Body of pancreas (tissue), 4 donors: ENCODE data around the gene KLHL26. TPM values are rescaled to one million over a fixed set of nuclear protein-coding genes. Genes with fewer than 3 reads are reported as not detected.

Source experiments
- ATAC-seq: fragments of 150-250 bp; one replicate; pipeline ENCODE4 v1.9.1; 2016
- DNase-seq, 4 donors: peaks; one replicate each; pipeline ENCODE4 v3.0.0-alpha.2; 2019
- H3K27ac ChIP-seq, 4 donors: fragments of 200-600 bp; sonication (generic); 1 replicate in 3 of 4; 2 replicates in 1 of 4; pipeline versions ENCODE4 v1.5.1 to v1.6.1; 2016 to 2019; ENCODE audit warnings: mild to moderate bottlenecking in 1 of 4, mixed read lengths in 1 of 4, moderate library complexity in 1 of 4
- H3K27me3 ChIP-seq, 2 donors: fragments of 200-600 bp; sonication (generic); one replicate each; pipeline ENCODE4 v1.6.0; 2016; ENCODE audit warnings: mild to moderate bottlenecking in 1 of 2
- H3K36me3 ChIP-seq, 2 donors: fragments of 200-600 bp; sonication (generic); replicated peaks in 1 of 2; 2 replicates each; pipeline ENCODE4 v1.5.1; 2016; ENCODE audit warnings: low read depth in 2 of 2; ENCODE audit not compliant: insufficient read depth in 1 of 2
- H3K4me1 ChIP-seq: fragments of 200-600 bp; sonication (generic); one replicate; pipeline ENCODE4 v1.6.0; 2016
- H3K4me3 ChIP-seq, 2 donors: fragments of 200-600 bp; sonication (generic); 1 replicate in 1 of 2; 2 replicates in 1 of 2; pipeline ENCODE4 v1.5.1; 2016 to 2019
- H3K9me3 ChIP-seq, 3 donors: fragments of 200-600 bp; sonication (generic); 1 replicate in 2 of 3; 2 replicates in 1 of 3; pipeline ENCODE4 v1.5.1; 2016
- POLR2A ChIP-seq, 3 donors: fragments of 450-650 bp; IDR thresholded peaks; one replicate each; pipeline ENCODE4 v1.6.1; 2016; ENCODE audit warnings: antibody characterized with exemption in 3 of 3, mild to moderate bottlenecking in 2 of 3
- WGBS, 2 donors: methylation state at CpG; one replicate each; pipeline ENCODE4 v1.1.5; 2017; 5-methylcytosine and 5-hydroxymethylcytosine counted together
- intact Hi-C: fragments of 100-400 bp; cut with DNase I; formaldehyde crosslinking; loops from one replicate; pipeline ENCODE4 v1.15.1; 2023
- total RNA-seq, 2 donors: library from RNA; depleted of rRNA; stranded (reverse); fragments of >200 nt; gene quantifications; one replicate each; pipeline ENCODE4 v1.1.0, GENCODE V29; 2016
- TF ChIP-seq, protein P1 (sequence below), 7 experiments: fragments of 450-650 bp in 4 of 7; fragments of 200-600 bp in 3 of 7; sonication (generic) in 3 of 7; IDR thresholded peaks; one replicate each; pipeline ENCODE4 v1.5.1; 2016 to 2019; ENCODE audit warnings: antibody characterized with exemption in 7 of 7

The KLHL26 gene
- total RNA-seq, 2 donors from 2014 or later, result 3.6 to 8.9 TPM

- intact Hi-C loops, result no loop called here
- TF ChIP-seq POLR2A (IDR thresholded peaks at IDR 0.05), result no peak
- TF ChIP-seq, protein P1, sequence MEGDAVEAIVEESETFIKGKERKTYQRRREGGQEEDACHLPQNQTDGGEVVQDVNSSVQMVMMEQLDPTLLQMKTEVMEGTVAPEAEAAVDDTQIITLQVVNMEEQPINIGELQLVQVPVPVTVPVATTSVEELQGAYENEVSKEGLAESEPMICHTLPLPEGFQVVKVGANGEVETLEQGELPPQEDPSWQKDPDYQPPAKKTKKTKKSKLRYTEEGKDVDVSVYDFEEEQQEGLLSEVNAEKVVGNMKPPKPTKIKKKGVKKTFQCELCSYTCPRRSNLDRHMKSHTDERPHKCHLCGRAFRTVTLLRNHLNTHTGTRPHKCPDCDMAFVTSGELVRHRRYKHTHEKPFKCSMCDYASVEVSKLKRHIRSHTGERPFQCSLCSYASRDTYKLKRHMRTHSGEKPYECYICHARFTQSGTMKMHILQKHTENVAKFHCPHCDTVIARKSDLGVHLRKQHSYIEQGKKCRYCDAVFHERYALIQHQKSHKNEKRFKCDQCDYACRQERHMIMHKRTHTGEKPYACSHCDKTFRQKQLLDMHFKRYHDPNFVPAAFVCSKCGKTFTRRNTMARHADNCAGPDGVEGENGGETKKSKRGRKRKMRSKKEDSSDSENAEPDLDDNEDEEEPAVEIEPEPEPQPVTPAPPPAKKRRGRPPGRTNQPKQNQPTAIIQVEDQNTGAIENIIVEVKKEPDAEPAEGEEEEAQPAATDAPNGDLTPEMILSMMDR (IDR thresholded peaks at IDR 0.05), result no peak
- ATAC-seq (no peak), DNase-seq (no peak)
- H3K9me3 ChIP-seq, result no peaks in the 10 kb centered on the region
- 78 to 93% methylated on average over 13 to 19 of the region's 19 CpGs for WGBS, 2 donors
- no peak overlapping the region for H3K4me3 ChIP-seq
- H3K27ac ChIP-seq, result no peak overlapping the region
- no peaks in the 10 kb centered on the region for H3K4me1 ChIP-seq
- H3K36me3 ChIP-seq, result no peaks in the 10 kb centered on the region
- no peaks in the 10 kb centered on the region for H3K27me3 ChIP-seq
Observed at GRCh38 chr19:18656337-18657086, 19.7 kb downstream of the KLHL26 start.

DNA sequence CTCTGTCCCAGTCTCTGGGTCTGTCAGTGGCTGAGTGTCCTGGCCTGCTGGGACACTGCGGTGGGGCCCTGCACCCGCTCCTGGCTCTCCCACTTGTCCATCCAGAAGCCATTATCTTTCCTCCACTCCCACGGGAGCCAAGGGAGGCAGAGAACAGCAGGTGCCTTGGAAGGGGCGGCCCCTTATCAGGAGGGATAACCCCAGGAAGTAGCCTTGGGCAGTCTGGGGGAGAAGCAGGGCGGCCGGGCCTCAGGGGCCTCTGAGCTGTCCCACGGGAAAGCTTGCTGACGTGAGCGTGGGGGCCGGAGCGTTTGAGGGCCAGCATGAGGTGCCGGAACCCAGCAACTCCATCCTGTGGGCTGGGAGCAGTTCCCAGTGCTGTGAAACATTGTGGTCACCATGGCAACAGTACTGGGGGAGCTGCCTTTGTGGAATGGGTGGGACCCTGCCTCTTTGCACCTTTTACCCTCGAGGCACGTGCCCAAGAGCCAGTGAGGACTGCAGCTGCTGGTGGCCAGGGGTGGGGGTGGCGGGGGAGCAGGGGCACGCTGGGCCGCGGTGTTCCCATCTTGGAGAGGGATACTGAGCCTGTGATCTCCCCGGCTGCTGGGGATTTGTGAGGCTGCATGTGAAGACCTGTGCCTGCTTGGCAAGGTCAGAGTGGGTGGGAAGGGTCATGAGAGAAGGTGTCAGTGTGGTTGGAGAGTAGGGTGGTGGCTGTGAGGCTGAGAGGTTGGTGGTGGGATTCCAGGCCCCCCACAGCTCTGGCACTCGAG lies 20.9 kb downstream of the KLHL26 start:
- intact Hi-C loops, result no loop called here
- Histone ChIP-seq H3K4me1 (no peaks in the 10 kb centered on the region), H3K27me3 (no peaks in the 10 kb centered on the region), H3K36me3 (no peaks in the 10 kb centered on the region), H3K9me3 (no peaks in the 10 kb centered on the region), H3K4me3 (no peak overlapping the region), H3K27ac (peak overlapping the region in 1 of 4 donors; percentile 73)
- DNase-seq (peak; percentile 30 to 49 (median 34)), ATAC-seq (peak; percentile 31)
- no peak for TF ChIP-seq POLR2A (IDR thresholded peaks at IDR 0.05)
- TF ChIP-seq, protein P1 (IDR thresholded peaks at IDR 0.05), result no peak
- WGBS, 2 donors, result 76 to 80% methylated on average over 18 to 20 of the region's 20 CpGs

DNA sequence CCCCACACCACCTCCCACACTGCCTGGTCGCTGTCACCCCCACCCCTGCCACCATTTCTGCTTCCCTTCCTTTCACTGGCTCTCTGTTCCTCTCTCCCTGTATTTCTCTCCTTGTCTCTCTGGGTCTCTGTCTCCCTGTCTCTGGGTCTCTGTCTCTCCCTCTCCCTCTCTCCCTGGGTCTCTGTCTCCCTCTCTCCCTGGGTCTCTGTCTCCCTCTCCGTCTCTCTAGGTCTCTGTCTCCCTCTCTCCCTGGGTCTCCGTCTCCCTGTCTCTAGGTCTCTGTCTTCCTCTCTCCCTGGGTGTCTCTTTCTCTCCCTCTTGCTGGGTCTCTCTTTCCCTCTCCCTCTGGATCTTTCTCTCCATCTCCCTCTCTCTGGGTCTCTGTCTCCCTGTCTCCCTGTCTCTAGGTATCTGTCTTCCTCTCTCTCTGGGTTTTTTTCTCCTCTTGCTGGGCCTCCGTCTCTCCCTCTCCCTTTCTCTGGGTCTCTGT lies 21.6 kb downstream of the KLHL26 start:
- no peaks in the 10 kb centered on the region for H3K9me3 ChIP-seq
- H3K4me3 ChIP-seq, result no peak overlapping the region
- 80 to 85% methylated on average over 4 of the region's 4 CpGs for WGBS, 2 donors
- no peaks in the 10 kb centered on the region for H3K4me1 ChIP-seq
- no peaks in the 10 kb centered on the region for H3K27me3 ChIP-seq
- H3K27ac ChIP-seq, result peak overlapping the region in 1 of 4 donors; percentile 73
- TF ChIP-seq POLR2A (IDR thresholded peaks at IDR 0.05), result no peak
- TF ChIP-seq, protein P1 (IDR thresholded peaks at IDR 0.05), result no peak
- DNase-seq (no peak), ATAC-seq (no peak)
- intact Hi-C loops, result no loop called here
- no peaks in the 10 kb centered on the region for H3K36me3 ChIP-seq

- Histone ChIP-seq H3K27me3 (no peaks in the 10 kb centered on the region), H3K36me3 (no peaks in the 10 kb centered on the region), H3K4me1 (no peaks in the 10 kb centered on the region), H3K27ac (peak overlapping the region in 3 of 4 donors; percentile 39 to 73 (median 55)), H3K4me3 (no peak overlapping the region), H3K9me3 (no peaks in the 10 kb centered on the region)
- peak in 2 of 3 donors; percentile 9 to 17 for TF ChIP-seq POLR2A (IDR thresholded peaks at IDR 0.05)
- TF ChIP-seq, protein P1 (IDR thresholded peaks at IDR 0.05), result no peak
- DNase-seq (peak in 1 of 4 donors; percentile 31), ATAC-seq (peak; percentile 11)
- WGBS, 2 donors, result 72 to 83% methylated on average over 28 to 30 of the region's 30 CpGs
- intact Hi-C loops, result no loop called here
Observed at GRCh38 chr19:18659281-18660050, 22.6 kb downstream of the KLHL26 start.
